NCI-H1048 (cell line): ENCODE data around the gene BTBD18.
A peak's percentile ranks its signal among the peaks of the same experiment; 100 is the strongest.

ENCODE experiments used
- DNase-seq: peaks from one replicate; lab custom pipeline; 2025; lab: John Stamatoyannopoulos, UW

BTBD18 gene

DNA sequence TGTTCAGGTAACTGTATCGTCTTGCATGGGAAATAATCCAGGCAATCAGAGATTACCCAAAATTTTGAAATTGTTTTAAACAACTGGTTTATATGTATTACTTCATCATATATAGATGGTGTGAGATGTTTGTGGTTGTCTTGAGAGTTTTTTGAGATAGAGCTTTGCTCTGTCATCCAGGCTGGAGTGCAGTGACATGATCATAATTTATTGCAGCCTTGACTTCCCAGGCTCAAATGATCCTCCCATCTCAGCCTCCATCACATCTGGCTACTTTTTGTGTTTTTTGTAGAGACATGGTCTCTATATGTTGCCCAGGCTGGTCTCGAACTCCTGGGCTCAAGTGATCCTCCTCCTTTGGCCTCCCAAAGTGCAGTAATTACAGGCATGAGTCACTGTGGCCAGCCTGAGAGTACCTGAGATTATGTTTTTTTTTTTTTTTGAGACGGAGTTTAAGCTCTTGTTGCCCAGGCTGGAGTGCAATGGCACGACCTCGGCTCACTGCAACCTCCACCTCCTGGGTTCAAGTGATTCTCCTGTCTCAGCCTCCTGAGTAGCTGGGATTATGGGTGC, 21.5 kb upstream of the BTBD18 start:
- no peak for DNase-seq

DNA sequence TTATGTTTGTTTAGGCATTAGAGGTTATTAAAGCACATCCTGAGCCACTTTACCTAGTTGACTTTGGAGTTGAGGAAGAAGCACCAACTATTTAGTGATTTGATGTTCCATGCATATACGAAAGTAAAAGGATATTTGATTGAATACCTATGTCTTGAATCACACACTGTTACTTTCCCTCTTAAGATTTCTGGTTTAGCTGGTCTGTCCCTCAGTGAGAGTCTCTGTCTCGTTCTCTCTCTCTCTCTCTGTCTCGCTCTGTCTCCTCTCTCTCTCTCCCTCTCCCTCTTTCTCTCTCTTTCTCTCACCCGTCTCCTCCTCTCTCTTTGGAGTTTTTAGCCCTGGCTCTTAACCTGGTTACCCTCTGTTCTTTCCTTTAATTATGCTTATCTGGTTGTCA, 20.9 kb upstream of the BTBD18 start:
- DNase-seq, result no peak

DNA sequence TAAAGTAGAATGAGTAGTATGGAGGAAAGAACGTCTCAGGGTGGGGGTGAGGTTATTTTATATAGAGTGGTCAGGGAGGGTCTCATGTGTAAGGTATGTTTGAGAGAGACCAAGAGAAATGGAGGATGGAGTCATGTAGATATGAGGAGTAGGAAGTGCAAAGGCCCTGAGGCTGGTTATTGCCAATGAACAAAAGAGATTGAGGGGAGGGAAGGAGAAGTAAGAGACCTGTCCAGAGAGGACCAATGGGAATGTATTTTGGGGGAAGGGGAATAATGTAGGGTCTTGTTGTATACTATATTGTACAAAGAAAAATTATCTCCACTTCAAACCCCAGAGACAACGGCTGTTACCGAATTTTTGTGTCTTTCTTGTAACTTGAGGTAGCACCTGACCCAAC, 19.7 kb upstream of the BTBD18 start:
- DNase-seq, result no peak

DNA sequence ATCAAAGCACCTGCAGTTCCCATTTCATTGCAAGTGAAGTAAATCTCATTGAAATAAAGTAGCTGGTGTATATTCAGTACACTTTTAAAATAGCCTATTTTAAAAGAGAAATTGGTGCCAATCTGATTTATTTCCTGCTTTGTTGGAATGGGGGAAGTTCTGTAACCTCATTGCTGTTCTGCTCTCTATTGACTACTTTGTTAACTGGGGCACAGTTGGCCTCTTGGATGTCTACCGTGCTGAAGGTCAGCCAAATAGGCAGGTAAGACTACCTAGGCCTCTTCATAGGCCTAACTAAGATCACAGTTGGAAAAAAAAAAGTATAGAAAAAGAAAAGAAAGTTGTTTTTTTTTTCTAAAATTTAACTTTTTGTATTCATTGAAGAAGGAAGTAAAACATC, 19.2 kb upstream of the BTBD18 start:
- no peak for DNase-seq

DNA sequence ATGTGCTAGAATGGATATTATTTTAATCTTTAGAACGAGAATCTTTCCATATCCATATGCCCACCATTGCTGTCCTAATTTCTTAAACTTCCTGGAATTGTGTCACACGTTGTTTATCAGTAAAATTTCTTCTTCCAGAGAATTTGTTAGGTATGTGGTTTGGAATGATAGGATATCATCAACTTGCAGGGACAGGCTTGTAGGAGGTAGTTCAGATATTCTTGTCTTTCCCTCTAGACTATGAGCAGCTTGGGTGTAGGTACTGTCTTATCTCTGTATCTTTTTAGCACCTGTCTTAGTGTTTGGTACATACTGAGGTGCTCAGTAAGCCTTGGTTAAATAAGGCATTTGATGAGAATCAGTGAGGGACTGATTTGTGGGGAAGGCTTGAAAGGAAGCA, 13.4 kb upstream of the BTBD18 start:
- no peak for DNase-seq

DNA sequence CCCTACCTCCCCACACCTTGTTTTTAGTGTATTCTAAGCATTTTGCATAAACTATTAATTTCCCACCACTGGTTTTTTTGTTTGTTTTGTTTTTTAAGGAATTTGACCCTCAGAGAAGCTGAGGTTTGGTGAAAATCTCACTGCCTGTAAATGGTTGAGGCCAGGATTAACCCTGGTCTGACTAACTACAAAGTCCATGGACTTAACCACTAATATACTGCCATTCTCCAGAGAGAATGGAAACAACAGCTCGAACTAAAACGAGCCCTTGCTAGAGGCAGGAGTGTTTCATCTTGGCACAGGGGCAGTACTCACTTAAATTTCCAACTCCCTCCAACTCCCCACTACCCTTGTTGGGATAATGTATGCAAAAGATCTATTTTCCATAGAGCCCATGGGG, 12.9 kb upstream of the BTBD18 start:
- DNase-seq, result no peak

DNA sequence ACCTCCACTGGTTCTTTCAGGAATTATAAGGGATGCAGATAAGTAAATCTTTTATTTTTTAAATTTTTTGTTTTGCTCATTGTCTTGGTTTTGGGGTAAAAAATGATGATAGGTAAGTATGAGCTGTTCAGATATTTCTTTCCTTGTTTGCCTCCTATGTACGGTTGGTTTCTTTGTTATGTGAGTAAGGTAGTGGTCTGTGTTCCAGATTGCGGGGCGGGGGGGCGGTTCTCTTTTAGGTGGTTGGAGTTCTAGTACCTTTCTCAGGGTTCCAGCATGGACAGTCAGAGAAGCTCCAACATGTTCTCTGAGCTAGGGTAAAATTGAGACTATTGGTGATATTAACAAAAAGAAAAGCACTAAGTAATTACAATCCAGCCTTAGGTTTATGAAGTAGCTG, 12.4 kb upstream of the BTBD18 start:
- no peak for DNase-seq

DNA sequence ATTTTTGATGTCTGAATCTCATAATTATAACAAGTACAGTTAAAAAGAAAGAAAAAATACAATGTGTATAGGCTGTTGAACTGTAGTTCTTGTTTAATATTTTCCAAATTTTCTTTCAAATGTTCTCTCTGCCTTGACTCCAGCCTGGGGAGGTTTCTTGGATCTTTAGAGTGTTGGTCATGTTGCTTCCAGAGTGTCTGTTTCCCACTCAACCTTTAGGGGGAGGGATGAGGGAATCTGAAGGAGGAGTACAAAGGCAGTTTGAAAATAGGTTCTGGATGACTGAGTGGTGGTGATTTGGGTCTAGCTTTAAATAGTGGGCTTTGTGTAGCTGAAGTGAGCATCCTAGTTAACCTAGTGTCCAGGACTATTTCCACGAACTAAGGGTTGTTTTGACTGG, 11.9 kb upstream of the BTBD18 start:
- DNase-seq, result no peak

DNA sequence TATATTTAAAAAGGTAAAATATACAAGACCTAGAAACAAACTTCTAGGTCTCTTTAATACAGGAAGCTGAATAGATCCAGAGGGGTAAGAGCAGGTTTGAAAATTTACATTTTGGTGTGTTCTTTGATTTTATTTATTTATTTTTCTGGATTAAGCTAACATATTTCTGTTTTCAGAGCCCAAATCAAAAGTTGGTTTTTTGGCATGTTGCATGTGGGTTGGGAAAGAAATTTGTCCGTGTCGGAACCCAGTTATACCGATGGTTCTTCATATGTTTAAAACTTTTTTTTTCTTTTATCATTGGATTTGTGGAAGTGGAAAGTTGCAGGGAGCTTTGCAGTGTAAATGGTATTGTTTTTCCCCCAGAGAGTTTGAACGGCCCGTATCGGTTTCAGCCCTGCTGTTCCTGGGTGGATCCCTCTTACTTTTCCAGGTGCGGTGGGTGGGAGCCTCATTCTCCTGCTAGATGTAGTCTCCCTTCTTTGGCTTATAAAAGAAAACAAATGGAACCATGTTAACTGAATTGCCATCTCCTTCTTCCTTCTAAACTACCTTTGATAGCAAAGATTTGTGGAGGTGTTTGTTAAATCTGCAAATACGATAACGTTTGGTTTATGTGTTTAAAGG, 10.7 kb upstream of the BTBD18 start:
- DNase-seq, result no peak

DNA sequence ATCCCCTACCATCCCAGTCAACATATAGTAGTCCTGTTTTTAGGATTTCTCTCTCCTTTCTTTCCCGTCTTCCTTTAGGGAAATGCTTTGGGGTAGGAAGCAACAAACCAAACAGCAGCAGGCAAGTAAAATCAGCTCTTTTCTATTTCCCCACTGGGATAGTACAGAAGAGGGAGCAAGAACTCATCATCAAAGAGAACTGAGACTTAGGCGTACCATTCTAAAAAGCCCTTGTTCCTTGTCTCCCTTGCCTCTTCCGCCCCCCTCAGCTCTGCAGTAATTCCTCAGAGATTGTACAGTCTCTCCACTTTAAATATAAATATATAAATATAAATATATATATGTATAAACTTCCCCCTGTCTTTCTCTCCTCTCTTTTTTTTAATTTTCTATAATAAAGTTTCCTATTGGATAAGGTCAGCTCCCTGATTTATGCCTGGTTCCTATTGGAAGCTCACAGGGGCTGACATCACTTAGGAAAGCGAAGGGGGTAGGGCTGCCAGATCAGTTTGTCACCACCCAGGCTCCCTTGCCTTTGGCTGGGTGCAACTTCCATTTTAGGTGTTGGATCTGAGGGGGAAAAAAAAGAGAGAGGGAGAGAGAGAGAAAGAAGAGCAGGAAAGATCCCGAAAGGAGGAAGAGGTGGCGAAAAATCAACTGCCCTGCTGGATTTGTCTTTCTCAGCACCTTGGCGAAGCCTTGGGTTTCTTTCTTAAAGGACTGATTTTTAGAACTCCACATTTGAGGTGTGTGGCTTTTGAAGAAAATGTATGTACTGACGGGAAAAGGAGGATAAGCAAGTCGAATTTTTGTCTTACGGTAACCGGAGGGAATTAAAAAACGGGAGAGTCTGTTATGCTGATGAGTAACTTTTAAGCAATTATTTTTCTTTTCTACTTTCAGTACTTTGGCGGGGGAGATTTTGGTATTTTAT, 9.9 kb upstream of the BTBD18 start, which contains the start of gene CTNND1:
TSS of gene CTNND1 (plus strand) at position 502 of the 934 bp plus-strand sequence. CDS start 29,677 bp downstream, outside the sequence.
- peak; percentile 82 for DNase-seq

DNA sequence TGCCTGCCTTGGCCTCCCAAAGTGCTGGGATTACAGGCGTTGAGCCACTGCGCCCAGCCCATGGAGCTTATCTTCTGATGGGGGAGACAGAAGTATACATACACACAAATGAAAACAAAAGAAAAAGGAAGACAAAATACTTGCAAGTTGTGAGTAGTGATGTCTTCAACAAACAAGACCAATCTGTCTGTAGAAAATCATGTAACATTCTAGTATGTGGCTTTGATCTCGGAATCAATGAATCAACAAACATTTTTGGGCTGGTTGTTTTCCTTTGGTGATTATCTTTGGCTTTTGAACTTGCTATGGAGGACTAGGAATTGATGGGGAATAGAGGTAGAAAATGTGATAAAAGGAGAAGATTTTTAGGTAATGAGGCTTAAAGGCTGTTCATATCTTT, 6.6 kb upstream of the BTBD18 start:
- no peak for DNase-seq

DNA sequence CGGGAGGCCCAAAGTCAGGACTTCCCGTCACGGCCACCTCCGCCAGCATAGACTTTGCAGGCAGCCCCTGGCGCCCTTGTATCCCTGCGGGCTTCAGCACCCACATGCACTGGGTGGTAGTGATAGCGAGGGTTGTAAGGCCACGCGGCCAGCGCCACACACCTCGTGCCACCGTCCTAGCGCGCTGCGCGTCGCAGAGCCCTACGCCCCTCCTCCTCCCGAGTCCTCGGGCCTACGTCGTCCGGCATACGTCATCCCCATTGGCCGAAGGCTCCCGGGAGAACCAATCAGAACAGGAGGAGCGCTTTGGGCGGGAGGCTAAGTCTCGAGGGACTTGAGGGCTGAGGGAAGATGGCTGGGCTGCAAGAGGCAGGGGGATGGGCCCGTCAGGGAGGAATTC, 1.3 kb upstream of the BTBD18 start:
- no peak for DNase-seq

DNA sequence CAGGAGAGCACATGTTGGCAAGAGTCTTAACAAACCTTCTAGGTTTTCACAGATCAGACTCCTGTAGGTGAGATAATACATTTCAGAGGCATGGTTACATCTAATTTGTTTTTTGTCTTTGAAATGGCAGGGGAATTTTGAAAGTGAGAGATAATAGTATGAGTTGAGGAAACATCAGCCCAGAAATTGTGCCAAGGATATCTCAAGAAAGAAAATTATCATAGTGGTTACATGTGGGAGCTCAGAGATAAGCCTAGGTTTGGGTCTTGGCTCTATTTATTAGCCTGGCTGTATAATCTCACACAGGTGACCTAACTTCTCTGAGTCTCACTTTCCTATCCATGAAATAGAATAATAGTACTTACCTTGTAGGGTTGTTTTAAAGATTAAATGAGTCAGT, 443 bp downstream of the BTBD18 start:
- DNase-seq, result no peak

DNA sequence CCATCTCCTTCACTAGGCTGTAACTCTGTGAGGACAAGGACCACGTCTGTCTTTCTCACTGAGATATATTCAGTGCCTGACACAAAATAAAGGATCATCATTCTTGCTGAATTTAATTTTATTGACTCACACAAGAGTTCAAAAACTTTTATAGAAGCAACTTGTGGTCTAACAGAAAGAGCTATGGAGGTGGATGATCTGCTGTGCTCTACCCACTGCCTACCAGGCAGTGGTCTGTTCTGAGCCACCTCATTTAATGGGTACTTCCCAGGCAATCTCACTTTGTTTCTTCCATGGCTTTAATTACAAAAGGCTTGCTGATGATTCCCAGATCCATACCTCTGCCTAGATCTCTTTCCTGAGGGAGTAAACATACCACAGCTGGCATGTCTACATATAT, 4.7 kb downstream of the BTBD18 start:
- no peak for DNase-seq

DNA sequence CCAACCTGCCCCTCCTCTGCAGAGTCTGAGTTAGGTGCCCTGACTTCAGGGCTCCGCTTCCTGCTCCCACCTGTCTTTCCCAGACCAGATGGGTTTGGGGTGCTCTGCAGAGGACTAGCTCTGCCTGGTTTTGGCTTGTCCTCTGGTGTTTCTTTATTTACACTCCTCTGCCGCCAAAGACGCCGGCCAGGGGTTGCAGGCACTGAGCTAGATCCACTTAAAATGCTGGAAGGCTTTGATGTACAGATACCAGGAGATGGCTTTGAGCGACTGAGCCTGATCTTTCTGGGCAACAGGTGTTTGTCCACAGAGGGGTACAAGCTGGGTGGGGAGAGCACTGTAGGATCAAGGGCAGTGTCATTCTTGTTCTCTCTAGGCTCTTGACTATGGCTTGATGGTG, 6.4 kb downstream of the BTBD18 start:
- DNase-seq, result no peak

DNA sequence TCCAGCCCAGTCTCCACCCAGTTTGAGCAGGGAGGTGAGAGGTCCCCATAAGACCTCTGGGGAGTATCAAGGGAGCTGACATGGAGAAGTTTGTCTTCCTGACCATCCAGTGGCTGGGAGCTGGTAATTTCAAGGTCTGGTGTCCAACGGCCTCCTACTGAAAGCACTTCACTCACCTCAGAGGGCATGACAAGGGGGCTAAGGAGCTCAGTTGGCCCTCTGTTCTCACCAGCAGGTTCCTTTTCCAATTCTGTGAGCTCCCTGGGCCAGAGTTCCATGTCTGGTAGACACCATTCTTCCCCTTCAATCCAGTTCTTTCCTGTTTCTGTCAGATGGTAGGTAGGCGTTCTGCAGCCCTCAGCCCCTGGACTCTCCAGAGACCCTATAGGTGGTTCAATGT, 7.3 kb downstream of the BTBD18 start:
- DNase-seq, result no peak

DNA sequence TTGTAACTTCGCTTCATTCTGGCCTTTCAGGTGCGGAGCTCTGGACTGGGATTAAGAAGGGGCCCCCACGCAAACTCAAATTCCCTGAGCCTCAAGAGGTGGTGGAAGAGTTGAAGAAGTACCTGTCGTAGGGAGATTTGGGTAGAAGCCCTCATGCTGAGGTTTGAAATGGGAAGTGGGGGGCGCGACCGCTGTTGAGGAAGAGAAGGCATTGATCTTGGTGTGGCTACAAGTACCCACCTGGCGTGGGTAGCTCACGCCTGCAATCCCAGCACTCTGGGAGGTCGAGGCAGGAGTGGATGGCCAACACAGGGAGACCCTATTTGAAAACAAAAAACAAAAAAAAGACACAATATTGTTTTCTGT, 9.5 kb downstream of the BTBD18 start:
- DNase-seq, result no peak

DNA sequence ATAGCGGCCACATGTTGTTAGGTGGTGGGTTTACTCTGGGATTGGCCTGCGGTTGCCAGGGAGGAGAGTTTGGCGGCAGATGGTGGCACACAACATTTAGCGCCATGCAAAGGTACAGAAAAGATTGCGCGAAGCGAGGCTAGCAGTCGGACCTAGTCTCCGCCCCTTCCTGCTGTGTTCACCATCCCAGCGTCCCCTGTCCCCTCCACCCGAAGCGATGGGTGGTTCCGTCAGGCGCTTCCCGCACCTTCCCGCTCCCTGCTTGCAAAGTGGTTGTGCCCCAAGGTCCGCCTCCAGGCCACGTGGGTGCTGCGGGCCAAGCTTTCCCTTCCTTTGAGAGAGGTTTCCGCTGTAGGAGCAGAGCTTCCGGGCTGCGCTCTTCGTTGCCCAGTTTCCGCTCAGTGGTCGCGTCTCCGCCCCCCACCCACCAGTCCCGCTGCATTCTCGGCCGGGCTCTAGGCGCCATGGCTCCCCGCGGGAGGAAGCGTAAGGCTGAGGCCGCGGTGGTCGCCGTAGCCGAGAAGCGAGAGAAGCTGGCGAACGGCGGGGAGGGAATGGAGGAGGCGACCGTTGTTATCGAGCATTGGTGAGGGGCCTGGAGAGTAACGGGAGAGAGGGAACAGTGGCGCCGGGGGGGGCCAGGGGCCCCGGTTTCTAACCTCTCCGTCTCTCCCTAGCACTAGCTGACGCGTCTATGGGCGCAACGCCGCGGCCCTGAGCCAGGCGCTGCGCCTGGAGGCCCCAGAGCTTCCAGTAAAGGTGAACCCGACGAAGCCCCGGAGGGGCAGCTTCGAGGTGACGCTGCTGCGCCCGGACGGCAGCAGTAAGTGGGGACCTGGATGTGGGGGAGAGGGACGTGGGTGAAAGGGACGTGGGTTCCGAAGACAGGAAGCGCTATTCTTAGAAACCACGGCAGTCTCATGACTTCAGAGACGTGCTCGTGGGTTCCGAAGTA, 10.2 kb downstream of the BTBD18 start, which contains the start of gene SELENOH:
TSS of gene SELENOH (plus strand) at position 360 of the 955 bp plus-strand sequence. CDS start at position 465, 105 bp downstream.
- DNase-seq, result peak; percentile 84

DNA sequence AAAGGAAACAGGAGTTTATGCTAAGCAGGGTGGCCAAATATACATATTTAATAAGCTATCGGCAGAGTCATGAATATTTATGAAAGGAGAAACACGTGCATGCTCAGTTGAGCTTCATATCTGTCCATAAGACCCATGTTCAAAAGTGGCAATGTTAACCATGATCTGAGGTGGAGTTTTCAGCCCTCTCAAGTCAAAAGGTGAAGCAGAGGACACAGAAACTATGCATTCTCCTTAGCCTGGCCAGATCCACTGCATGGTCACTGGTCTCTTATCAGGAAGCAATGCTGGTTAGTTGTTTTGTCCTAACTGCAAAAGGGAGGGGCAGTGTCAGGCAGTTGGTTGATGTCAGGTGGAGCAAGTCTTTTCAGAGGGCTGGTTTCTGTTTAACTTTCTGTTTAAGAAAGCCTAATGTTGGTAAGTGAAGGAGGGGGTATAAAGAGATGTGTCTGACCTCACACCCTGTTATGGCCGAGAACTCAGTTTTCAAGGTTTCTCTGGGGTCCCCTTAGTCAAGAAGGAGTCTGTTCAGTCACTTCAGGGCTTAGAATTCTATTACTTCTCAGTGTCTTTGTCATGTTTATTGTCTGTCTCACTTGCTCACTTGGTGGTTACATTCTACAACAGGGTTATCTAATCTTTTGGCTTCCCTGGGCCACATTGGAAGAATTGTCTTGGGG, 15.9 kb downstream of the BTBD18 start:
- no peak for DNase-seq

DNA sequence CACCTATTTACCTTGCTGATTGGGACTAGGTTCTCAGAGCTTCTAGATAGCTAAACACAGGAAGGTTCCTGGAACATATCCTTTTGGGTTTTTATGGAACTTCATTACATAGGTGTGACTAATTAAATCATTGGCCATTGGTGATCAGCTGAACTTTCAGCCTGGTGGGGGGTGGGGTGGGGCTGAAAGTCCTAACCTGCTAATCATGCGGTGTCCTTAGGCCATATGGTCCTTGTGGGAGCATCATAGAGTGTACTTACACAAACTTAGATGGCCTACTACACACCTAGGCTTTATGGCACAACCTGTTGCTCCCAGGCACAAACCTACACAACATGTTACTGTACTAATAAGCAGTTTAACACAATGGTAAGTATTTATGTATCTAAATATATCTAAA, 19.0 kb downstream of the BTBD18 start:
- DNase-seq, result no peak

DNA sequence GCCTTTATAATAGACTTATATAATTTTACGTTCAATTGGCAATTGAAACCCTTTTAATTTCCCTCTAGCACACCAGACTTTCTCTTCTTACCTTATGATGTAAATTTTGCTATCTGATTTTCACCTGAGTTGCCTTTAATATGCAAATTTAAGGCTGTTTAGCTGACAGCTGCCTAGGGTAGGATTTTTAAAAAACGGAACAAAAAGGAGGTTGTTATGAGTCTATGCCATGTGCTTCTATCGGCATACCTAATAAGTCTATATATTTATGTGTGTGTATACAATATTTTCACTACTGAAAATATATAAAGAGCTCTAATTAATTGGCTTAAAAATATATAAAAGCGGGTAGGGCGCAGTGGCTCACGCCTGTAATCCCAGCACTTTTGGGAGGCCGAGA, 22.1 kb downstream of the BTBD18 start:
- peak; percentile 5 for DNase-seq
